K562 (cell line): ENCODE data around the gene GGACT. TPM values are rescaled to one million over a fixed set of nuclear protein-coding genes. Genes with fewer than 3 reads are reported as not detected.
A peak's percentile ranks its signal among the peaks of the same experiment; 100 is the strongest.

Experiments used
- ATAC-seq: fragments of 200-7000 bp; cut with Tn5 transposase; 3 replicates; pipeline ENCODE4 v1.9.1; 2020; ENCODE audit warnings: moderate library complexity
- BruUV-seq: library from RNA; stranded (reverse); fragments of 400-500 nt; replicated peaks from 2 replicates; lab custom pipeline; 2021; lab: Mats Ljungman, UMichigan
- CTCF ChIA-PET: fragments of 300-600 bp; formaldehyde crosslinking; extraction: SDS; loops from one replicate; lab custom pipeline; 2021; ENCODE audit warnings: low intra/inter-chr PET ratio; lab: Yijun Ruan, JAX
- POLR2A ChIA-PET: fragments of 300-600, 350-650 bp; sonication (Branson Sonifier 250); formaldehyde crosslinking; extraction: SDS; loops from one replicate; lab custom pipeline; 2021; ENCODE audit warnings: antibody characterized with exemption, inconsistent platforms; lab: Yijun Ruan, JAX
- DNase-seq, 4 experiments: peaks; one replicate each; pipeline versions ENCODE4 v3.0.0 to v3.0.0-alpha.2; 2011 to 2018; ENCODE audit warnings: low spot score in 3 of 4, mixed read lengths in 3 of 4; ENCODE audit errors: extremely low read depth in 1 of 4
- FAIRE-seq: peaks from 2 replicates; lab custom pipeline; 2011; peaks lifted over from hg19 to GRCh38; lab: Jason Lieb, UNC
- H2AFZ ChIP-seq: 2 replicates; pipeline ENCODE4 v1.6.0; 2011; ENCODE audit warnings: low read depth, low read length, control low read depth, inconsistent platforms
- H3K27ac ChIP-seq: fragments of 200-600 bp; 3 replicates; pipeline ENCODE4 v1.8.0; 2011; ENCODE audit warnings: low read depth, mild to moderate bottlenecking, control low read depth, inconsistent platforms, low read length, moderate library complexity, mixed read lengths; ENCODE audit errors: extremely low read depth
- H3K27me3 ChIP-seq, 2 experiments: fragments of 300-600 bp in 1 of 2; 2 replicates in 1 of 2; 3 replicates in 1 of 2; pipeline versions ENCODE4 v1.6.0 to v1.8.0; 2011; ENCODE audit warnings: inconsistent platforms in 2 of 2, low read length in 2 of 2, mild to moderate bottlenecking in 1 of 2, mixed read lengths in 1 of 2, moderate library complexity in 1 of 2; ENCODE audit not compliant: control insufficient read depth in 2 of 2, insufficient read depth in 2 of 2
- H3K36me3 ChIP-seq: fragments of 300-600 bp; 3 replicates; pipeline ENCODE4 v1.8.0; 2011; ENCODE audit warnings: mild to moderate bottlenecking, low read length, inconsistent platforms; ENCODE audit not compliant: control insufficient read depth, insufficient read depth
- H3K4me1 ChIP-seq, 2 experiments: fragments of 200-600 bp in 1 of 2; replicated peaks in 1 of 2; 2 replicates in 1 of 2; 3 replicates in 1 of 2; pipeline versions ENCODE4 v1.5.1 to v1.8.0; 2011; ENCODE audit warnings: inconsistent platforms in 2 of 2, low read length in 2 of 2, mild to moderate bottlenecking in 1 of 2, mixed read lengths in 1 of 2, moderate library complexity in 1 of 2; ENCODE audit not compliant: control insufficient read depth in 2 of 2, insufficient read depth in 2 of 2
- H3K4me2 ChIP-seq: 2 replicates; pipeline ENCODE4 v1.6.1; 2011; ENCODE audit warnings: low read length, control low read depth, inconsistent platforms, mixed read lengths; ENCODE audit not compliant: insufficient read depth
- H3K4me3 ChIP-seq: fragments of 200-600 bp; sonication (generic), shearing (Covaris generic); 2 replicates; pipeline ENCODE4 v1.5.1; 2016; ENCODE audit warnings: control low read depth, inconsistent platforms
- H3K79me2 ChIP-seq: fragments of 200-600 bp; 3 replicates; pipeline ENCODE4 v1.8.0; 2011; ENCODE audit warnings: low read length, inconsistent platforms; ENCODE audit not compliant: control insufficient read depth, insufficient read depth
- H3K9ac ChIP-seq, 2 experiments: 2 replicates each; pipeline versions ENCODE4 v1.6.0 to v1.6.1; 2011; ENCODE audit warnings: low read depth in 2 of 2, low read length in 2 of 2, control low read depth in 1 of 2, inconsistent platforms in 1 of 2, mild to moderate bottlenecking in 1 of 2, mixed read lengths in 1 of 2; ENCODE audit not compliant: insufficient read depth in 1 of 2
- H3K9me1 ChIP-seq: one replicate; pipeline ENCODE4 v1.6.0; 2011; ENCODE audit warnings: inconsistent platforms, mild to moderate bottlenecking, low read length, moderate library complexity; ENCODE audit not compliant: control insufficient read depth, insufficient read depth
- H3K9me3 ChIP-seq: replicated peaks from 2 replicates; pipeline ENCODE4 v1.5.1; 2011; ENCODE audit warnings: low read depth, low read length, inconsistent platforms; ENCODE audit not compliant: control insufficient read depth, insufficient read depth
- H4K20me1 ChIP-seq: replicated peaks from 2 replicates; pipeline ENCODE4 v1.6.1; 2011; ENCODE audit warnings: low read length, inconsistent platforms, mixed read lengths; ENCODE audit not compliant: control insufficient read depth, insufficient read depth
- RAD21 ChIP-seq, 2 experiments: fragments of 250-450 bp in 1 of 2; fragments of 450-650 bp in 1 of 2; sonication (Bioruptor Pico) in 1 of 2; formaldehyde crosslinking in 1 of 2; IDR thresholded peaks in 1 of 2; conservative IDR thresholded peaks in 1 of 2; 2 replicates each; pipeline versions ENCODE4 v1.4.0 to v1.8.0; 2020 to 2022; ENCODE audit warnings: mild to moderate bottlenecking in 2 of 2, moderate library complexity in 1 of 2
- ZNF232 ChIP-seq: sonication (generic); formaldehyde crosslinking; IDR thresholded peaks from 2 replicates; pipeline ENCODE4 v1.8.0; 2022; ENCODE audit warnings: mild to moderate bottlenecking, missing genetic modification reagents
- WGBS: fragments of 100-300 bp; shearing (Covaris generic); methylation state at CpG from one replicate; pipeline ENCODE4 v1.1.6; 2016; ENCODE audit warnings: low coverage, mixed read lengths; ENCODE audit not compliant: insufficient coverage; ENCODE audit errors: missing lambda C conversion rate; 5-methylcytosine and 5-hydroxymethylcytosine counted together
- in situ Hi-C: fragments of 300-500 bp; cut with MboI; formaldehyde crosslinking; loops from 4 replicates; pipeline ENCODE4 v1.15.0; 2018; ENCODE audit warnings: inconsistent platforms, mixed read lengths
- intact Hi-C: fragments of 100-400 bp; cut with micrococcal nuclease; formaldehyde crosslinking; loops from 2 replicates; pipeline ENCODE4 v1.14.2; 2022
- polyA plus RNA-seq, 8 experiments: library from polyadenylated mRNA; depleted of rRNA in 4 of 8; stranded (reverse) in 5 of 8; unstranded in 3 of 8; fragments of >200 nt; fragmentation: Nextera tagmentation in 2 of 8; fragmentation: Illumina TruSeq in 1 of 8; extraction: Ambion mirVana in 2 of 8; extraction: Trizol in 1 of 8; gene quantifications; 2 replicates each; pipeline versions ENCODE4 v1.2.1 to v1.2.3, GENCODE V29; 2011 to 2014; ENCODE audit warnings: inconsistent platforms in 1 of 8, missing spikeins in 1 of 8
- total RNA-seq, 7 experiments: library from RNA; depleted of rRNA in 6 of 7; stranded (reverse); fragments of >200 nt in 6 of 7; fragmentation: Illumina TruSeq in 2 of 7; extraction: Trizol in 2 of 7; gene quantifications; 2 replicates each; pipeline versions ENCODE4 v1.2.1 to v1.2.3, GENCODE V29; 2011 to 2021; ENCODE audit warnings: low replicate concordance in 1 of 7
- TF ChIP-seq, protein P1 (sequence below): fragments of 450-650 bp; formaldehyde crosslinking; IDR thresholded peaks from 2 replicates; pipeline ENCODE4 v1.4.0; 2020; ENCODE audit warnings: mild to moderate bottlenecking, mixed read lengths
- TF ChIP-seq, protein P2 (sequence below): fragments of 450-650 bp; IDR thresholded peaks from 2 replicates; pipeline ENCODE4 v1.6.1; 2018; ENCODE audit not compliant: partially characterized antibody
- TF ChIP-seq, protein P3 (sequence below), 2 experiments: fragments of 450-650 bp in 1 of 2; sonication (generic) in 1 of 2; formaldehyde crosslinking; conservative IDR thresholded peaks; 2 replicates each; pipeline versions ENCODE4 v1.4.0 to v1.8.1; 2020 to 2022; ENCODE audit warnings: mild to moderate bottlenecking in 1 of 2, missing genetic modification reagents in 1 of 2

GGACT gene
- total and polyA plus RNA-seq, 9 of the 15 experiments (the other 6 are each of a cell fraction or from before 2014, with no cell fraction given) = 0.20 to 3.2 (median 1.7) TPM

- TF ChIP-seq, protein P1, sequence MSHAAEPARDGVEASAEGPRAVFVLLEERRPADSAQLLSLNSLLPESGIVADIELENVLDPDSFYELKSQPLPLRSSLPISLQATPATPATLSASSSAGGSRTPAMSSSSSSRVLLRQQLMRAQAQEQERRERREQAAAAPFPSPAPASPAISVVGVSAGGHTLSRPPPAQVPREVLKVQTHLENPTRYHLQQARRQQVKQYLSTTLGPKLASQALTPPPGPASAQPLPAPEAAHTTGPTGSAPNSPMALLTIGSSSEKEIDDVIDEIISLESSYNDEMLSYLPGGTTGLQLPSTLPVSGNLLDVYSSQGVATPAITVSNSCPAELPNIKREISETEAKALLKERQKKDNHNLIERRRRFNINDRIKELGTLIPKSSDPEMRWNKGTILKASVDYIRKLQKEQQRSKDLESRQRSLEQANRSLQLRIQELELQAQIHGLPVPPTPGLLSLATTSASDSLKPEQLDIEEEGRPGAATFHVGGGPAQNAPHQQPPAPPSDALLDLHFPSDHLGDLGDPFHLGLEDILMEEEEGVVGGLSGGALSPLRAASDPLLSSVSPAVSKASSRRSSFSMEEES (CRISPR knock-in tag) = no peak
Observed at GRCh38 chr13:100633461-100633860, 44.9 kb upstream of the GGACT start (continued).

- WGBS = 90% methylated on average over 7 of the region's 8 CpGs
- CTCF ChIA-PET = interaction anchor here (1.6 kb wide), 1 partner anchor 58 kb away, joined by 6 read pairs; no protein-coding TSS in a partner anchor
- H3K4me2 ChIP-seq = no peak overlapping the region
Observed at GRCh38 chr13:100630555-100630954, 42.0 kb upstream of the GGACT start.

More at GRCh38 chr13:100630555-100630954, 42.0 kb upstream of the GGACT start:
- FAIRE-seq (no peak), DNase-seq (no peak), ATAC-seq (no peak)
- Histone ChIP-seq H3K9ac (no peak overlapping the region), H3K9me1 (no peaks in the 10 kb centered on the region), H3K27ac (no peak overlapping the region), H2AFZ (no peak overlapping the region), H3K36me3 (peaks cover 34% of the 10 kb centered on the region; the same call in 1 of the 3 replicates), H3K4me1 (no peaks in the 10 kb centered on the region), H3K4me3 (no peak overlapping the region), H3K9me3 (no peaks in the 10 kb centered on the region), H3K79me2 (no peaks in the 10 kb centered on the region), H4K20me1 (no peaks in the 10 kb centered on the region), H3K27me3 (no peaks in the 10 kb centered on the region)
- no TSS peak for BruUV-seq
- POLR2A ChIA-PET = no interaction called here
- in situ Hi-C loops (no loop called here), intact Hi-C loops (no loop called here)
- TF ChIP-seq, protein P2, sequence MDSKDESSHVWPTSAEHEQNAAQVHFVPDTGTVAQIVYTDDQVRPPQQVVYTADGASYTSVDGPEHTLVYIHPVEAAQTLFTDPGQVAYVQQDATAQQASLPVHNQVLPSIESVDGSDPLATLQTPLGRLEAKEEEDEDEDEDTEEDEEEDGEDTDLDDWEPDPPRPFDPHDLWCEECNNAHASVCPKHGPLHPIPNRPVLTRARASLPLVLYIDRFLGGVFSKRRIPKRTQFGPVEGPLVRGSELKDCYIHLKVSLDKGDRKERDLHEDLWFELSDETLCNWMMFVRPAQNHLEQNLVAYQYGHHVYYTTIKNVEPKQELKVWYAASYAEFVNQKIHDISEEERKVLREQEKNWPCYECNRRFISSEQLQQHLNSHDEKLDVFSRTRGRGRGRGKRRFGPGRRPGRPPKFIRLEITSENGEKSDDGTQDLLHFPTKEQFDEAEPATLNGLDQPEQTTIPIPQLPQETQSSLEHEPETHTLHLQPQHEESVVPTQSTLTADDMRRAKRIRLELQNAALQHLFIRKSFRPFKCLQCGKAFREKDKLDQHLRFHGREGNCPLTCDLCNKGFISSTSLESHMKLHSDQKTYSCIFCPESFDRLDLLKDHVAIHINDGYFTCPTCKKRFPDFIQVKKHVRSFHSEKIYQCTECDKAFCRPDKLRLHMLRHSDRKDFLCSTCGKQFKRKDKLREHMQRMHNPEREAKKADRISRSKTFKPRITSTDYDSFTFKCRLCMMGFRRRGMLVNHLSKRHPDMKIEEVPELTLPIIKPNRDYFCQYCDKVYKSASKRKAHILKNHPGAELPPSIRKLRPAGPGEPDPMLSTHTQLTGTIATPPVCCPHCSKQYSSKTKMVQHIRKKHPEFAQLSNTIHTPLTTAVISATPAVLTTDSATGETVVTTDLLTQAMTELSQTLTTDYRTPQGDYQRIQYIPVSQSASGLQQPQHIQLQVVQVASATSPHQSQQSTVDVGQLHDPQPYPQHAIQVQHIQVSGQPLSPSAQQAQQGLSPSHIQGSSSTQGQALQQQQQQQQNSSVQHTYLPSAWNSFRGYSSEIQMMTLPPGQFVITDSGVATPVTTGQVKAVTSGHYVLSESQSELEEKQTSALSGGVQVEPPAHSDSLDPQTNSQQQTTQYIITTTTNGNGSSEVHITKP = no peak
- no peak for TF ChIP-seq ZNF232 (CRISPR knock-in tag)
- TF ChIP-seq RAD21 (CRISPR knock-in tag; conservative IDR thresholded peaks at IDR 0.05 in 1 of 2, IDR thresholded peaks at IDR 0.05 in 1 of 2) = peak; percentile 21 to 25; a peak in 1 of 4 replicates
- TF ChIP-seq, protein P3, sequence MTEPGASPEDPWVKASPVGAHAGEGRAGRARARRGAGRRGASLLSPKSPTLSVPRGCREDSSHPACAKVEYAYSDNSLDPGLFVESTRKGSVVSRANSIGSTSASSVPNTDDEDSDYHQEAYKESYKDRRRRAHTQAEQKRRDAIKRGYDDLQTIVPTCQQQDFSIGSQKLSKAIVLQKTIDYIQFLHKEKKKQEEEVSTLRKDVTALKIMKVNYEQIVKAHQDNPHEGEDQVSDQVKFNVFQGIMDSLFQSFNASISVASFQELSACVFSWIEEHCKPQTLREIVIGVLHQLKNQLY (CRISPR knock-in tag; conservative IDR thresholded peaks at IDR 0.05) = no peak
